SK-N-SH treated with all-trans-retinoic acid at 6 μM for 48 hours (cell line): ENCODE data around the gene ZBTB34.

Experiments used
- ATAC-seq: fragments of 200-7000 bp; cut with Tn5 transposase; 3 replicates; pipeline ENCODE4 v1.9.1; 2020; ENCODE audit warnings: mild to moderate bottlenecking, moderate library complexity
- ARNTL ChIP-seq: fragments of 450-650 bp; formaldehyde crosslinking; IDR thresholded peaks from 2 replicates; pipeline ENCODE4 v1.5.0; 2020; ENCODE audit warnings: low read depth, mild to moderate bottlenecking, moderate library complexity, borderline replicate concordance
- CSDC2 ChIP-seq: fragments of 250-450 bp; sonication (Bioruptor Pico); IDR thresholded peaks from 2 replicates; pipeline ENCODE4 v1.5.0; 2020; ENCODE audit warnings: mild to moderate bottlenecking, moderate library complexity
- ESRRG ChIP-seq: fragments of 250-450 bp; sonication (Bioruptor Pico); IDR thresholded peaks from 2 replicates; pipeline ENCODE4 v1.6.1; 2021; ENCODE audit warnings: mild to moderate bottlenecking
- GLIS3 ChIP-seq: fragments of 250-450 bp; sonication (Bioruptor Pico); IDR thresholded peaks from 2 replicates; pipeline ENCODE4 v1.5.0; 2020; ENCODE audit warnings: mild to moderate bottlenecking, moderate library complexity
- ISL1 ChIP-seq: fragments of 250-450 bp; sonication (Bioruptor Pico); IDR thresholded peaks from 2 replicates; pipeline ENCODE4 v2.1.2; 2022; ENCODE audit warnings: mild to moderate bottlenecking, moderate library complexity
- OSR1 ChIP-seq: fragments of 250-450 bp; sonication (Bioruptor Pico); IDR thresholded peaks from 2 replicates; pipeline ENCODE4 v1.8.0; 2022; ENCODE audit warnings: moderate library complexity, mild to moderate bottlenecking, inconsistent platforms
- PATZ1 ChIP-seq: fragments of 250-450 bp; sonication (Bioruptor Pico); IDR thresholded peaks from 2 replicates; pipeline ENCODE4 v1.8.0; 2020; ENCODE audit warnings: mild to moderate bottlenecking, moderate library complexity, borderline replicate concordance
- POU6F1 ChIP-seq: fragments of 250-450 bp; sonication (Bioruptor Pico); IDR thresholded peaks from 2 replicates; pipeline ENCODE4 v1.8.0; 2021; ENCODE audit warnings: low read depth, mild to moderate bottlenecking, moderate library complexity, borderline replicate concordance
- PPARA ChIP-seq: fragments of 250-450 bp; sonication (Bioruptor Pico); IDR thresholded peaks from 2 replicates; pipeline ENCODE4 v1.5.0; 2020; ENCODE audit warnings: mild to moderate bottlenecking, borderline replicate concordance
- RARB ChIP-seq: fragments of 250-450 bp; sonication (Bioruptor Pico); IDR thresholded peaks from 2 replicates; pipeline ENCODE4 v1.8.0; 2021; ENCODE audit warnings: mild to moderate bottlenecking, moderate library complexity
- SNAI2 ChIP-seq: fragments of 250-450 bp; sonication (Bioruptor Pico); IDR thresholded peaks from 2 replicates; pipeline ENCODE4 v1.5.0; 2020; ENCODE audit warnings: mild to moderate bottlenecking, moderate library complexity
- TOX ChIP-seq: fragments of 250-450 bp; sonication (Bioruptor Pico); IDR thresholded peaks from 2 replicates; pipeline ENCODE4 v1.8.0; 2021; ENCODE audit warnings: mild to moderate bottlenecking, moderate library complexity, borderline replicate concordance
- TSHZ2 ChIP-seq: fragments of 250-450 bp; sonication (Bioruptor Pico); IDR thresholded peaks from 2 replicates; pipeline ENCODE4 v1.5.0; 2020; ENCODE audit warnings: mild to moderate bottlenecking, moderate library complexity
- ZC3H10 ChIP-seq: fragments of 250-450 bp; sonication (Bioruptor Pico); IDR thresholded peaks from 2 replicates; pipeline ENCODE4 v1.5.1; 2021; ENCODE audit warnings: mild to moderate bottlenecking, moderate library complexity
- ZFP3 ChIP-seq: fragments of 250-450 bp; sonication (Bioruptor Pico); IDR thresholded peaks from 2 replicates; pipeline ENCODE4 v1.5.0; 2020; ENCODE audit warnings: mild to moderate bottlenecking, moderate library complexity
- ZFP30 ChIP-seq: fragments of 450-650 bp; formaldehyde crosslinking; IDR thresholded peaks from 2 replicates; pipeline ENCODE4 v1.5.0; 2022; ENCODE audit warnings: mild to moderate bottlenecking, moderate library complexity
- ZNF565 ChIP-seq: fragments of 450-650 bp; formaldehyde crosslinking; conservative IDR thresholded peaks from 2 replicates; pipeline ENCODE4 v1.5.0; 2020; ENCODE audit warnings: low read depth, mild to moderate bottlenecking, moderate library complexity
- ZNF70 ChIP-seq: fragments of 450-650 bp; formaldehyde crosslinking; IDR thresholded peaks from 2 replicates; pipeline ENCODE4 v1.5.0; 2020; ENCODE audit warnings: mild to moderate bottlenecking, moderate library complexity
- ZNF8 ChIP-seq: fragments of 450-650 bp; formaldehyde crosslinking; IDR thresholded peaks from 2 replicates; pipeline ENCODE4 v1.5.0; 2020; ENCODE audit warnings: mild to moderate bottlenecking, moderate library complexity
- TF ChIP-seq, protein P1 (sequence below): fragments of 250-450 bp; sonication (Bioruptor Pico); IDR thresholded peaks from 2 replicates; pipeline ENCODE4 v1.5.1; 2020; ENCODE audit warnings: low read depth, mild to moderate bottlenecking, moderate library complexity
- TF ChIP-seq, protein P2 (sequence below): fragments of 250-450 bp; sonication (Bioruptor Pico); IDR thresholded peaks from 2 replicates; pipeline ENCODE4 v1.5.1; 2021; ENCODE audit warnings: mild to moderate bottlenecking, moderate library complexity

Gene ZBTB34

DNA sequence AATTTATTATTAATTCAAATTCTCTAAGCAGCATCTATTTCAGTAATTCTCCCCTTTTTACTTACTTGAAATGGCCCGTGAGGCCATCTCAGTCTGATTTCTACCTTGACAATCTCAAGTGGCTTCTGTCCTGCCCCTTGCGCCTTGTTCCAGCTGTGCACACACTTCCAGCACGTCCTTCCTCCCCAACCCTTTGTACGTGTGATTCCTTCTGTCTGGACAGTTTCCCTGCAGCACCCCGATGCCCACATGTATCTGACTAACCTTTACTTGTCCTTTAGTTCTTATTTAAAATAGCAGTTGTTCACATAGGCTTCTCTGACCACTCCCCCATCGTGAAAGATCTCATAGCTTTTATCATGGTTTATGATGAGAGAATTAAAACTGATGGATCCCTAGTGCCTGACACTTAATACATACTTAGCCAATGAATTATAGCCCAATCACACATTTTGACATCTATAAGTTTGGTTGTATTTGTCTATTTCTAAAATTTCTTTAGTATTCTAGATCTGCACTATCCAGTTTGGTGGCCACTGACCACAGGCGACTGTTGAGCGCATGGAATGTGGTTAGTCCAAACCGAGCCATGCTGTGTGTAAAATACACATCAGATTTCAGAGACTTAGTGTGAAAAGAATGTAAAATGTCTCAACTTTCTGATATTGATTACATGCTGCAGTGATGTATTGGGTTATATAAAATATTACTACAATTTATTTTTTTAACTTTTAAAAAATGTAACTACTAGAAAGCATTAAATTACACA lies 14.3 kb downstream of the ZBTB34 start (continued):
- TF ChIP-seq PATZ1 = no peak
- TF ChIP-seq TOX (CRISPR knock-in tag) = no peak
- no peak for TF ChIP-seq ESRRG (CRISPR knock-in tag)
- TF ChIP-seq GLIS3 = no peak
- no peak for TF ChIP-seq POU6F1 (CRISPR knock-in tag)
- TF ChIP-seq ZC3H10 (CRISPR knock-in tag) = no peak
- no peak for TF ChIP-seq ARNTL
- TF ChIP-seq ZNF8 (CRISPR knock-in tag) = no peak
- TF ChIP-seq ZFP3 (CRISPR knock-in tag) = no peak
- no peak for TF ChIP-seq ZNF70 (CRISPR knock-in tag)
- TF ChIP-seq PPARA (CRISPR knock-in tag) = no peak

DNA sequence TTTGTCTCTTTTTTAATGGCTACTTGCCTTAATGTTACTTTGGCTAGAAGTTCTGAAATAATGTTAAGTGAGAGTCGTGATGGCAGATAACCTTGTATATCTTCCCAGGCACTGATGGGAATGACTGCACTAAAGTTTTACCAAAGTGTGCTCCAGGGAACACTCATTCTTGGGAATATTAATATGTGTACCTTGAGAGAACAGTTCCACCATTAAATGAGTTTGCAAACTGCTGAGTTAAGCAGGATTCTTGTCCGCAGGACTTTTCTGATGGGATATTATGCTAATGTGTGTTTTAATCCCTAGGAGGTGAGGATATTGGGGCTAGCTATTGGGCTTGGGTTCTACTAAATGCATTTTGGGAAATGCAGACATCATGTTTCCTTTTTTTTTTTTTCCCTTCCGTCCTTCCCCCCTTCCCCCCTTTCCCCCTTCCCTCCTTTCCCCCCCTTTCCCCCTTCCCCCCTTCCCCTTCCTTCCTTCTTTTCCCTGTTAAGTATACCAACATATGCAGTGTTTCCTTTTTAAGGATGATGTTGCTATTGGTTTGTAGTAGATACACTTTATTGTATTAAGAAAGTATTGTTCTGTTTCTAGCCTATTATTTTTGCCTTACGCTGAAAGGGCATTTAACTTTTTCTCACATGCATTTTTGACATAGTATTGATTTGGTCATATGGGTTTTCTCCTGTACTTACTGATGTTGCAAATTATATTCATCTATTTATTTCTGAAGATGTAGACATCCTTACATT lies 15.5 kb downstream of the ZBTB34 start:
- TF ChIP-seq OSR1 (CRISPR knock-in tag) = no peak
- no peak for TF ChIP-seq ZNF8 (CRISPR knock-in tag)
- no peak for TF ChIP-seq ZFP3 (CRISPR knock-in tag)
- TF ChIP-seq PPARA (CRISPR knock-in tag) = no peak
- TF ChIP-seq ARNTL = no peak
- TF ChIP-seq RARB (CRISPR knock-in tag) = no peak
- ATAC-seq = no peak

- ATAC-seq = no peak
- TF ChIP-seq CSDC2 (no peak), ISL1 (CRISPR knock-in tag) (no peak), ZNF8 (CRISPR knock-in tag) (no peak), PPARA (CRISPR knock-in tag) (no peak), RARB (CRISPR knock-in tag) (no peak), ESRRG (CRISPR knock-in tag) (no peak)
- TF ChIP-seq, protein P1, sequence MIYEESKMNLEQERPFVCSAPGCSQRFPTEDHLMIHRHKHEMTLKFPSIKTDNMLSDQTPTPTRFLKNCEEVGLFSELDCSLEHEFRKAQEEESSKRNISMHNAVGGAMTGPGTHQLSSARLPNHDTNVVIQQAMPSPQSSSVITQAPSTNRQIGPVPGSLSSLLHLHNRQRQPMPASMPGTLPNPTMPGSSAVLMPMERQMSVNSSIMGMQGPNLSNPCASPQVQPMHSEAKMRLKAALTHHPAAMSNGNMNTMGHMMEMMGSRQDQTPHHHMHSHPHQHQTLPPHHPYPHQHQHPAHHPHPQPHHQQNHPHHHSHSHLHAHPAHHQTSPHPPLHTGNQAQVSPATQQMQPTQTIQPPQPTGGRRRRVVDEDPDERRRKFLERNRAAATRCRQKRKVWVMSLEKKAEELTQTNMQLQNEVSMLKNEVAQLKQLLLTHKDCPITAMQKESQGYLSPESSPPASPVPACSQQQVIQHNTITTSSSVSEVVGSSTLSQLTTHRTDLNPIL (CRISPR knock-in tag) = no peak
These were observed 16.1 kb downstream of the ZBTB34 start for GRCh38 chr9:126876531-126876930.

DNA sequence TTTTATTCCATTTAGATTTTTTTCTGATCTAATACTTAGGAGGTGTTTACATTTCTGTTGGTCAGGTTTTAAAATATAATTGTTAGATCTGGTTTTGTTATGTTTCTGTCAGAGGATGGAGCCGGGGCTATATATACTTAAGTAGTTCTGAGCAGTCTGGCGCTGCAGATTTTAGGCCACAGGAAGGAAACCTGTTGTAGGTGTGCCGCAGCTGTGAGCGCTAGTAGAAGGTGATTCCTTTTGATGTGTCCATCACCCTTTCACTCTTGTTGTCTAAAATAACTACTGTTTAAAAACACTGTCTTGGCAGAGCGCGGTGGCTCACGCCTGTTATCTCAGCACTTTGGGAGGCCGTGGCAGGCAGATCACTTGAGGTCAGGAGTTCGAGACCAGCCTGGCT lies 17.0 kb downstream of the ZBTB34 start:
- no peak for ATAC-seq
- TF ChIP-seq TSHZ2 (CRISPR knock-in tag) (no peak), ZNF565 (no peak), ZNF70 (CRISPR knock-in tag) (no peak), ZFP30 (CRISPR knock-in tag) (no peak), SNAI2 (CRISPR knock-in tag) (no peak), ARNTL (no peak), PATZ1 (no peak), TOX (CRISPR knock-in tag) (no peak), RARB (CRISPR knock-in tag) (no peak), POU6F1 (CRISPR knock-in tag) (no peak), PPARA (CRISPR knock-in tag) (no peak)
- TF ChIP-seq, protein P2, sequence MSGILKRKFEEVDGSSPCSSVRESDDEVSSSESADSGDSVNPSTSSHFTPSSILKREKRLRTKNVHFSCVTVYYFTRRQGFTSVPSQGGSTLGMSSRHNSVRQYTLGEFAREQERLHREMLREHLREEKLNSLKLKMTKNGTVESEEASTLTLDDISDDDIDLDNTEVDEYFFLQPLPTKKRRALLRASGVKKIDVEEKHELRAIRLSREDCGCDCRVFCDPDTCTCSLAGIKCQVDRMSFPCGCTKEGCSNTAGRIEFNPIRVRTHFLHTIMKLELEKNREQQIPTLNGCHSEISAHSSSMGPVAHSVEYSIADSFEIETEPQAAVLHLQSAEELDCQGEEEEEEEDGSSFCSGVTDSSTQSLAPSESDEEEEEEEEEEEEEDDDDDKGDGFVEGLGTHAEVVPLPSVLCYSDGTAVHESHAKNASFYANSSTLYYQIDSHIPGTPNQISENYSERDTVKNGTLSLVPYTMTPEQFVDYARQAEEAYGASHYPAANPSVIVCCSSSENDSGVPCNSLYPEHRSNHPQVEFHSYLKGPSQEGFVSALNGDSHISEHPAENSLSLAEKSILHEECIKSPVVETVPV (CRISPR knock-in tag) = no peak
